ENCODE measurements around the gene GGPS1. TPM values are rescaled to one million over a fixed set of nuclear protein-coding genes. Genes with fewer than 3 reads are reported as not detected.

The GGPS1 gene
- total RNA-seq, 1 donor, result 22.4 TPM

DNA sequence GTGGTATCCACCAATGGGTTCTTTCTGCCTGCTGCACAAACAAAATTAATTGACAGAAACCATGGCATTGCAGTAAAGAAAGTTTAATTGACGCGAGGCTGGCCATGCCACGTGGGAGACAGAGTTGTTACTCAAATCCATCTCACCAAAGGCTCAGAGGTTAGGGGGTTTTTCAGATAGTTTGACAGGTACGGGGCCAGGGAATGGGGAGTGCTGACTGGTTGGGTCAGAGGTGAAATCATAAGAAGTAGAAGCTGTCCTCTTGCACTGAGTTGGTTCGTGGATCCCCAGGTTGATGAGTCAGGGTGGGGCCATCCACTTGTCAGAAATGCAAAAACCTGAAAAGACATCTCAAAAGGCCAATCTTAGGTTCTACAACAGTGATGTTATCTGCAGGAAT, 37.9 kb downstream of the GGPS1 start:
- H3K27ac ChIP-seq (ENCODE audit: low read depth, low read length), result peak overlapping the region; percentile 63
- H3K4me2 ChIP-seq (ENCODE audit: insufficient read depth, low read length), result peak overlapping the region; percentile 82
- no peak for DNase-seq (ENCODE audit: insufficient read length, low spot score, missing footprints)

DNA sequence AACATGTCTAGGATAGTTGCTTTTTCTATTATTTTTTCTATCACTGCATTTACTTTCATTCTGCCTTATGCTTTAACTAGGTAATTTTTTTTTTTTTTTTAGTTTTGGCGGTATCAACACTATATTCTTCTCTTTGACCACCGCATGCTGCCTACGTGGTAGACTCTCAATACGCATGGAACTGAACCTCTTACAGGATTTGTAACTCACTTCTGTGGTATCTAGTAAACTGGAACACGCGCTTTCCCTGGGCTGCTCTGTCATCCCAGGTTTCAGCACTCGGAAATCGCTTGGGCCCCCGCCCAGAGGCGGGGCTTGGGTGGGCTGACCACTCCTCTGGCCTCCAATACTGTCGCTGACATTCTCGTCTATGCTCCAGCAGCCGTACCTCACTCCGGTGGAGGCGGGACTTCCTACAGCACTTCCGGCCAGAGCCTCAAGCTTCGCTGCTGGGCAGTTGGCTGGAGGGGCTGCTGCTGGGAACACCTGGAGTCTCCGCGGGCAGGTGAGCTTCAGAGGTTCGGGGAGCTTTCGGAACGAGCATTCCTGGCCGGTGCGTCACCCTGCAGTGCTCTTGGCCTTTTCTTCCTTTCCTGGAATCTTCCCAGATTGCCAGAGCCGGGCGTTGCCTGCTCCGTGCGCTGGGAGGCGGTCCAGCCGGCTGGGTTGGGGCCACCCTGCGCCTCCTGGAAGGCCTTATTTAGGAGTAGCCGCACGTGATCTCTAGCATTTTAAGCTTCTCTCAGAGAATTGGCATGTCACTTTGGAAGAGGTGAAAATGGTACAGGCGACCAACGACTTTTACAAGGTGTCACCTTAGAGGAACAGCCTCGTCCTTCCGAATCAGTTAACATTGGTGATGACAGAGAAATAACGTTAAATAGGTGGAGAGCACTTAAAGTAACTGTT, 38.9 kb downstream of the GGPS1 start, which contains the start of gene TBCE:
TBCE (plus strand) TSS at position 428 of the 909 bp plus-strand sequence. CDS start 12,623 bp downstream, outside the sequence.
- H4K20me1 ChIP-seq (ENCODE audit: insufficient read depth, low read length), result peaks cover 5% of the 10 kb centered on the region
- H3K4me1 ChIP-seq (ENCODE audit: insufficient read depth, low read length), result peaks cover 2% of the 10 kb centered on the region
- H3K79me2 ChIP-seq (ENCODE audit: insufficient read depth, low read length), result peaks cover 43% of the 10 kb centered on the region
- H3K9me3 ChIP-seq (ENCODE audit: low read depth, low read length), result no peaks in the 10 kb centered on the region
- peak within 1 kb of the TSS; percentile 82 for H3K4me2 ChIP-seq (ENCODE audit: insufficient read depth, low read length)
- peak; percentile 96 for DNase-seq (ENCODE audit: insufficient read length, low spot score, missing footprints)
- H2AFZ ChIP-seq (ENCODE audit: low read length), result peak within 1 kb of the TSS; percentile 98
- H3K27ac ChIP-seq (ENCODE audit: low read depth, low read length), result peak within 1 kb of the TSS; percentile 63
- H3K36me3 ChIP-seq (ENCODE audit: insufficient read depth, low read length), result no peaks in the 10 kb centered on the region
- peak within 1 kb of the TSS; percentile 92 for H3K4me3 ChIP-seq (ENCODE audit: insufficient read depth, low read length)
- TF ChIP-seq, protein P1, sequence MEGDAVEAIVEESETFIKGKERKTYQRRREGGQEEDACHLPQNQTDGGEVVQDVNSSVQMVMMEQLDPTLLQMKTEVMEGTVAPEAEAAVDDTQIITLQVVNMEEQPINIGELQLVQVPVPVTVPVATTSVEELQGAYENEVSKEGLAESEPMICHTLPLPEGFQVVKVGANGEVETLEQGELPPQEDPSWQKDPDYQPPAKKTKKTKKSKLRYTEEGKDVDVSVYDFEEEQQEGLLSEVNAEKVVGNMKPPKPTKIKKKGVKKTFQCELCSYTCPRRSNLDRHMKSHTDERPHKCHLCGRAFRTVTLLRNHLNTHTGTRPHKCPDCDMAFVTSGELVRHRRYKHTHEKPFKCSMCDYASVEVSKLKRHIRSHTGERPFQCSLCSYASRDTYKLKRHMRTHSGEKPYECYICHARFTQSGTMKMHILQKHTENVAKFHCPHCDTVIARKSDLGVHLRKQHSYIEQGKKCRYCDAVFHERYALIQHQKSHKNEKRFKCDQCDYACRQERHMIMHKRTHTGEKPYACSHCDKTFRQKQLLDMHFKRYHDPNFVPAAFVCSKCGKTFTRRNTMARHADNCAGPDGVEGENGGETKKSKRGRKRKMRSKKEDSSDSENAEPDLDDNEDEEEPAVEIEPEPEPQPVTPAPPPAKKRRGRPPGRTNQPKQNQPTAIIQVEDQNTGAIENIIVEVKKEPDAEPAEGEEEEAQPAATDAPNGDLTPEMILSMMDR (IDR thresholded peaks at IDR 0.05; ENCODE audit: extremely low read depth, low read depth, low read length), result no peak
- H3K27me3 ChIP-seq (ENCODE audit: insufficient read depth, low read length), result no peaks in the 10 kb centered on the region

More for the DNA sequence above, 37.9 kb downstream of the GGPS1 start:
- no peaks in the 10 kb centered on the region for H3K27me3 ChIP-seq (ENCODE audit: insufficient read depth, low read length)
- H3K36me3 ChIP-seq (ENCODE audit: insufficient read depth, low read length), result no peaks in the 10 kb centered on the region
- peaks cover 5% of the 10 kb centered on the region for H4K20me1 ChIP-seq (ENCODE audit: insufficient read depth, low read length)
- H2AFZ ChIP-seq (ENCODE audit: low read length), result peak overlapping the region; percentile 51
- H3K4me1 ChIP-seq (ENCODE audit: insufficient read depth, low read length), result peaks cover 2% of the 10 kb centered on the region
- H3K9me3 ChIP-seq (ENCODE audit: low read depth, low read length), result no peaks in the 10 kb centered on the region
- TF ChIP-seq, protein P1 (IDR thresholded peaks at IDR 0.05; ENCODE audit: extremely low read depth, low read depth, low read length), result no peak
- peaks cover 33% of the 10 kb centered on the region for H3K79me2 ChIP-seq (ENCODE audit: insufficient read depth, low read length)
- H3K4me3 ChIP-seq (ENCODE audit: insufficient read depth, low read length), result no peak overlapping the region

- Histone ChIP-seq H3K9me3 (ENCODE audit: low read depth, low read length) (no peaks in the 10 kb centered on the region), H3K36me3 (ENCODE audit: insufficient read depth, low read length) (no peaks in the 10 kb centered on the region), H3K79me2 (ENCODE audit: insufficient read depth, low read length) (peaks cover 52% of the 10 kb centered on the region), H3K27me3 (ENCODE audit: insufficient read depth, low read length) (no peaks in the 10 kb centered on the region), H3K27ac (ENCODE audit: low read depth, low read length) (no peak overlapping the region), H2AFZ (ENCODE audit: low read length) (no peak overlapping the region), H3K4me1 (ENCODE audit: insufficient read depth, low read length) (peaks cover 2% of the 10 kb centered on the region), H3K4me2 (ENCODE audit: insufficient read depth, low read length) (peak overlapping the region; percentile 82), H3K4me3 (ENCODE audit: insufficient read depth, low read length) (peak overlapping the region; percentile 92), H4K20me1 (ENCODE audit: insufficient read depth, low read length) (peaks cover 5% of the 10 kb centered on the region)
- TF ChIP-seq, protein P1 (IDR thresholded peaks at IDR 0.05; ENCODE audit: extremely low read depth, low read depth, low read length), result no peak
- DNase-seq (ENCODE audit: insufficient read length, low spot score, missing footprints), result peak; percentile 27
These were observed 40.1 kb downstream of the GGPS1 start for GRCh38 chr1:235368428-235368827.

DNA sequence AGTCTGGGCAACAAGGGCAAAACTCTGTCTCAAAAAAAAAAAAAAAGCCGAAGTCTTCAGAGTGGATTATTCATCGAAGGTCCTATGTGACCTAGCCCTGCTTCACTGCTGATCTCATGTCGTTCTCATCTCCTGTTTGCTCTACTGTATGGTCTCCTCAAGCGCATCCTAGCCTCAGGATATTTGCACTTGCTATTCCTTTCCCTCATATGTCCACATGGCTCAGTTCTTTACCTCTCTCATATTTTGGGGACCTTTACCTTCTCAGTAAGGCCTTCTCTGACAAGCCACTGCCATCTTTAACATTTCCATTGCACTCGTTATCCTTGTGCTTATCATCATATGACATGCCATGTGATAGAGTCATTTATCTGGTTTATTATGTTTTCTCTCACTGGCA, 41.4 kb downstream of the GGPS1 start:
- H3K36me3 ChIP-seq (ENCODE audit: insufficient read depth, low read length), result no peaks in the 10 kb centered on the region
- peaks cover 8% of the 10 kb centered on the region for H4K20me1 ChIP-seq (ENCODE audit: insufficient read depth, low read length)
- DNase-seq (ENCODE audit: insufficient read length, low spot score, missing footprints), result no peak
- no peak overlapping the region for H2AFZ ChIP-seq (ENCODE audit: low read length)
- H3K4me3 ChIP-seq (ENCODE audit: insufficient read depth, low read length), result no peak overlapping the region
- no peaks in the 10 kb centered on the region for H3K9me3 ChIP-seq (ENCODE audit: low read depth, low read length)
- H3K27me3 ChIP-seq (ENCODE audit: insufficient read depth, low read length), result no peaks in the 10 kb centered on the region
- peaks cover 2% of the 10 kb centered on the region for H3K4me1 ChIP-seq (ENCODE audit: insufficient read depth, low read length)
- TF ChIP-seq, protein P1 (IDR thresholded peaks at IDR 0.05; ENCODE audit: extremely low read depth, low read depth, low read length), result no peak
- H3K27ac ChIP-seq (ENCODE audit: low read depth, low read length), result no peak overlapping the region
- H3K4me2 ChIP-seq (ENCODE audit: insufficient read depth, low read length), result no peak overlapping the region
- H3K79me2 ChIP-seq (ENCODE audit: insufficient read depth, low read length), result peaks cover 60% of the 10 kb centered on the region

Data from osteoblast (primary cell).